Gastrocnemius medialis (tissue), 4 donors: ENCODE data around the gene TAP1.

ENCODE experiments used
- POLR2A ChIP-seq, 2 donors: fragments of 450-650 bp; IDR thresholded peaks; one replicate each; pipeline ENCODE4 v1.6.1; 2017; ENCODE audit warnings: antibody characterized with exemption in 2 of 2, mild to moderate bottlenecking in 2 of 2, moderate library complexity in 2 of 2
- TF ChIP-seq, protein P1 (sequence below), 5 experiments: fragments of 450-650 bp in 3 of 5; fragments of 200-600 bp in 2 of 5; sonication (generic) in 2 of 5; IDR thresholded peaks in 4 of 5; conservative IDR thresholded peaks in 1 of 5; 1 replicate in 4 of 5; 2 replicates in 1 of 5; pipeline ENCODE4 v1.5.1; 2016 to 2019; ENCODE audit warnings: antibody characterized with exemption in 5 of 5, mild to moderate bottlenecking in 3 of 5, moderate library complexity in 3 of 5

GRCh38 chr6:32827025-32827424 lies 26.5 kb downstream of the TAP1 start:
- TF ChIP-seq, protein P1, sequence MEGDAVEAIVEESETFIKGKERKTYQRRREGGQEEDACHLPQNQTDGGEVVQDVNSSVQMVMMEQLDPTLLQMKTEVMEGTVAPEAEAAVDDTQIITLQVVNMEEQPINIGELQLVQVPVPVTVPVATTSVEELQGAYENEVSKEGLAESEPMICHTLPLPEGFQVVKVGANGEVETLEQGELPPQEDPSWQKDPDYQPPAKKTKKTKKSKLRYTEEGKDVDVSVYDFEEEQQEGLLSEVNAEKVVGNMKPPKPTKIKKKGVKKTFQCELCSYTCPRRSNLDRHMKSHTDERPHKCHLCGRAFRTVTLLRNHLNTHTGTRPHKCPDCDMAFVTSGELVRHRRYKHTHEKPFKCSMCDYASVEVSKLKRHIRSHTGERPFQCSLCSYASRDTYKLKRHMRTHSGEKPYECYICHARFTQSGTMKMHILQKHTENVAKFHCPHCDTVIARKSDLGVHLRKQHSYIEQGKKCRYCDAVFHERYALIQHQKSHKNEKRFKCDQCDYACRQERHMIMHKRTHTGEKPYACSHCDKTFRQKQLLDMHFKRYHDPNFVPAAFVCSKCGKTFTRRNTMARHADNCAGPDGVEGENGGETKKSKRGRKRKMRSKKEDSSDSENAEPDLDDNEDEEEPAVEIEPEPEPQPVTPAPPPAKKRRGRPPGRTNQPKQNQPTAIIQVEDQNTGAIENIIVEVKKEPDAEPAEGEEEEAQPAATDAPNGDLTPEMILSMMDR (IDR thresholded peaks at IDR 0.05 in 4 of 5, conservative IDR thresholded peaks at IDR 0.05 in 1 of 5) = no peak
- TF ChIP-seq POLR2A (IDR thresholded peaks at IDR 0.05) = no peak
